Loucy (cell line): ENCODE measurements around the gene RTL10.

ENCODE experiments used
- H2AFZ ChIP-seq: fragments of 200-600 bp; sonication (generic); 2 replicates; pipeline ENCODE4 v1.6.0; 2016; ENCODE audit warnings: antibody characterized with exemption, mild to moderate bottlenecking, low read length, moderate library complexity
- H3F3A ChIP-seq: fragments of 200-600 bp; 2 replicates; pipeline ENCODE4 v1.6.0; 2016; ENCODE audit warnings: antibody characterized with exemption, low read depth, mild to moderate bottlenecking
- H3K27me3 ChIP-seq: fragments of 200-600 bp; sonication (generic); 2 replicates; pipeline ENCODE4 v1.6.1; 2014; ENCODE audit warnings: low read length, mild to moderate bottlenecking; ENCODE audit not compliant: insufficient read depth, poor library complexity, severe bottlenecking
- H3K36me3 ChIP-seq: fragments of 200-600 bp; sonication (generic); 2 replicates; pipeline ENCODE4 v1.6.1; 2016; ENCODE audit warnings: low read length; ENCODE audit not compliant: insufficient read depth
- H3K4me1 ChIP-seq: fragments of 200-600 bp; sonication (generic); 2 replicates; pipeline ENCODE4 v1.5.1; 2014; ENCODE audit warnings: low read length, mild to moderate bottlenecking; ENCODE audit not compliant: insufficient read depth, poor library complexity, severe bottlenecking
- H3K4me2 ChIP-seq: fragments of 200-600 bp; sonication (generic); 2 replicates; pipeline ENCODE4 v1.6.0; 2014; ENCODE audit warnings: antibody characterized with exemption, low read length, low read depth, mild to moderate bottlenecking; ENCODE audit not compliant: poor library complexity, severe bottlenecking
- H3K4me3 ChIP-seq: fragments of 200-600 bp; sonication (generic); 2 replicates; pipeline ENCODE4 v1.5.1; 2014; ENCODE audit warnings: low read length, mild to moderate bottlenecking, mixed read lengths; ENCODE audit not compliant: poor library complexity, severe bottlenecking
- H3K79me2 ChIP-seq: fragments of 200-600 bp; sonication (generic); 2 replicates; pipeline ENCODE4 v1.6.1; 2014; ENCODE audit warnings: low read length; ENCODE audit not compliant: insufficient read depth
- H3K9ac ChIP-seq: fragments of 200-600 bp; sonication (generic); 2 replicates; pipeline ENCODE4 v1.6.0; 2014; ENCODE audit warnings: mild to moderate bottlenecking, low read depth, low read length, moderate library complexity; ENCODE audit not compliant: poor library complexity, severe bottlenecking
- H3K9me2 ChIP-seq: fragments of 200-600 bp; sonication (generic); replicated peaks from 2 replicates; pipeline ENCODE4 v1.6.1; 2016; ENCODE audit warnings: low read depth, low read length, mixed read lengths
- H3K9me3 ChIP-seq: fragments of 200-600 bp; sonication (generic); 2 replicates; pipeline ENCODE4 v1.6.1; 2014; ENCODE audit warnings: mild to moderate bottlenecking, antibody characterized with exemption, low read length, low read depth; ENCODE audit not compliant: insufficient read depth
- H4K20me1 ChIP-seq: fragments of 200-600 bp; sonication (generic); 2 replicates; pipeline ENCODE4 v1.6.0; 2014; ENCODE audit warnings: antibody characterized with exemption, low read length, mild to moderate bottlenecking; ENCODE audit not compliant: insufficient read depth, poor library complexity, severe bottlenecking
- EZH2phosphoT487 ChIP-seq: fragments of 200-600 bp; IDR thresholded peaks from 2 replicates; pipeline ENCODE4 v1.6.1; 2018; ENCODE audit warnings: antibody characterized with exemption, mild to moderate bottlenecking, moderate library complexity, borderline replicate concordance
- TF ChIP-seq, protein P1 (sequence below): fragments of 200-600 bp; sonication (generic); conservative IDR thresholded peaks from 2 replicates; pipeline ENCODE4 v1.5.1; 2014; ENCODE audit warnings: mild to moderate bottlenecking, antibody characterized with exemption, low read length

RTL10 gene

DNA sequence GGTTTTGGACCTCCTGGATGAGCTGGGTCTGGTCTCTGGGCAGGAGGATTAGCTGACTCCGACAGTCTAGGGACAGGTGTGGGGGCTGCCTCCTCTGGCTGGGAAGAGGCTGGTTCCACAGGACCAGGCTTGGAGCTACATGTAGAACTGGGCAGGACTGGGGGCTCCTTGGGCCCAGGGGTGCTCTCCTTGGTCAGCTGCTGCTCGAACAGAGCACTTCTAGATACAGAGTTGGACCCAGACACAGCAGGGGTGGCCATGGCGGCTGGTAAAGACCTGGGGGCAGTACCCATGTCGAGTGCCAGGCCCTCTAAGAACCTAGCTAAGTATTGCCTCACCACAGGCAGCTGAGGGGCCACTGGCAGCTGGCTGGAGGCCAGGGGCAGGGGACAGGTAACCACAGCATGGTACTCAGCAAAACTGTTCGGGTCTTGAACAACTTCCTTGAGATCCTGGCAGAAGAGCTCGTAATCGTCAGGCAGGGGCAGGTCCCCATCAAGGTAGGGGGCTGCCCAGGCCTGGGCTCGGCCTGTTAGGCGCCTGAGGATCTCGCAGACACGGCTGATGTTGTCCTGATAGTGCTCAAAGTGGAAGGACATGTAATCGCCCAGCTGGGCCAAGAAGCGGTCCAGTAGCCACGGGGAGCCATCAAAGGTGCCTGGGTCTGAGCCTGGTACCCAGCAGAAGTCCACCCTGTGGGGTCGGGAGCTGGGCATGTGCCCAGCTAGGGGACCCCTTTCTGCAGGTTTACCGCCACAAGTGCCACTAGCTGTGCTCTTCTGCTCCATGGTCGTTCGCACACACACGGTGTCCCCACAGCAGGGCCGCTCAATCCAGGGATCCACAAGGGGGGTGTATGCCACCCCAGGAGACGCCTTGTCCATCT lies 3.1 kb downstream of the RTL10 start:
- H3F3A ChIP-seq: no peaks in the 10 kb centered on the region
- peaks cover 33% of the 10 kb centered on the region for H3K4me1 ChIP-seq
- no peaks in the 10 kb centered on the region for H3K9me3 ChIP-seq
- H3K4me2 ChIP-seq: peak overlapping the region; percentile 97
- TF ChIP-seq, protein P1, sequence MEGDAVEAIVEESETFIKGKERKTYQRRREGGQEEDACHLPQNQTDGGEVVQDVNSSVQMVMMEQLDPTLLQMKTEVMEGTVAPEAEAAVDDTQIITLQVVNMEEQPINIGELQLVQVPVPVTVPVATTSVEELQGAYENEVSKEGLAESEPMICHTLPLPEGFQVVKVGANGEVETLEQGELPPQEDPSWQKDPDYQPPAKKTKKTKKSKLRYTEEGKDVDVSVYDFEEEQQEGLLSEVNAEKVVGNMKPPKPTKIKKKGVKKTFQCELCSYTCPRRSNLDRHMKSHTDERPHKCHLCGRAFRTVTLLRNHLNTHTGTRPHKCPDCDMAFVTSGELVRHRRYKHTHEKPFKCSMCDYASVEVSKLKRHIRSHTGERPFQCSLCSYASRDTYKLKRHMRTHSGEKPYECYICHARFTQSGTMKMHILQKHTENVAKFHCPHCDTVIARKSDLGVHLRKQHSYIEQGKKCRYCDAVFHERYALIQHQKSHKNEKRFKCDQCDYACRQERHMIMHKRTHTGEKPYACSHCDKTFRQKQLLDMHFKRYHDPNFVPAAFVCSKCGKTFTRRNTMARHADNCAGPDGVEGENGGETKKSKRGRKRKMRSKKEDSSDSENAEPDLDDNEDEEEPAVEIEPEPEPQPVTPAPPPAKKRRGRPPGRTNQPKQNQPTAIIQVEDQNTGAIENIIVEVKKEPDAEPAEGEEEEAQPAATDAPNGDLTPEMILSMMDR: no peak
- TF ChIP-seq EZH2phosphoT487: no peak
- no peak overlapping the region for H3K4me3 ChIP-seq
- H3K79me2 ChIP-seq: peaks cover 91% of the 10 kb centered on the region
- peaks cover 44% of the 10 kb centered on the region for H4K20me1 ChIP-seq
- H3K9me2 ChIP-seq: no peaks in the 10 kb centered on the region
- peak overlapping the region; percentile 9 for H3K9ac ChIP-seq
- no peak overlapping the region for H2AFZ ChIP-seq
- H3K36me3 ChIP-seq: peaks cover 21% of the 10 kb centered on the region; the same call in 1 of the 2 replicates
- H3K27me3 ChIP-seq: peaks cover 5% of the 10 kb centered on the region

DNA sequence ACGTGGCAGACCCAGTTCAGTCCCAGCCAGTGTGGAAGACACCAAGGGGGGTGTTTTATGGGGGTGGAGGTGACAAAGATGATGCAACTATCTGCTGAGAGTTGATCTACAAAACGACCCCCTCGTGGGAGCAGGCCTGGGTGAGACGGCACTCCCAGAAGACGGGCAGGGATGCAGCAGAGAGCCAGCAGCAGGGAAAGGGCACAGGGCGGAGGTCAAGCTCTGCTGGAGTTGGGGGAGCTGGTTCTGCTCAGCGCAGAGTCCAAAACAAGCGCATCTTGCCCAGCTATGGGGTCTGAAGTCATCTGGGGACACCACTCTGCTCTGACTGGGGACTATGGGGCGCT lies 3.9 kb downstream of the RTL10 start:
- no peaks in the 10 kb centered on the region for H3K9me3 ChIP-seq
- no peak overlapping the region for H3K9ac ChIP-seq
- no peaks in the 10 kb centered on the region for H3F3A ChIP-seq
- H3K36me3 ChIP-seq: peaks cover 21% of the 10 kb centered on the region; the same call in 1 of the 2 replicates
- no peaks in the 10 kb centered on the region for H3K9me2 ChIP-seq
- peaks cover 83% of the 10 kb centered on the region for H3K79me2 ChIP-seq
- no peak overlapping the region for H3K4me3 ChIP-seq
- peak overlapping the region; percentile 97 for H3K4me2 ChIP-seq
- H2AFZ ChIP-seq: no peak overlapping the region
- no peak for TF ChIP-seq EZH2phosphoT487
- TF ChIP-seq, protein P1: no peak
- H3K4me1 ChIP-seq: peaks cover 30% of the 10 kb centered on the region
- H4K20me1 ChIP-seq: peaks cover 44% of the 10 kb centered on the region
- H3K27me3 ChIP-seq: peaks cover 5% of the 10 kb centered on the region

DNA sequence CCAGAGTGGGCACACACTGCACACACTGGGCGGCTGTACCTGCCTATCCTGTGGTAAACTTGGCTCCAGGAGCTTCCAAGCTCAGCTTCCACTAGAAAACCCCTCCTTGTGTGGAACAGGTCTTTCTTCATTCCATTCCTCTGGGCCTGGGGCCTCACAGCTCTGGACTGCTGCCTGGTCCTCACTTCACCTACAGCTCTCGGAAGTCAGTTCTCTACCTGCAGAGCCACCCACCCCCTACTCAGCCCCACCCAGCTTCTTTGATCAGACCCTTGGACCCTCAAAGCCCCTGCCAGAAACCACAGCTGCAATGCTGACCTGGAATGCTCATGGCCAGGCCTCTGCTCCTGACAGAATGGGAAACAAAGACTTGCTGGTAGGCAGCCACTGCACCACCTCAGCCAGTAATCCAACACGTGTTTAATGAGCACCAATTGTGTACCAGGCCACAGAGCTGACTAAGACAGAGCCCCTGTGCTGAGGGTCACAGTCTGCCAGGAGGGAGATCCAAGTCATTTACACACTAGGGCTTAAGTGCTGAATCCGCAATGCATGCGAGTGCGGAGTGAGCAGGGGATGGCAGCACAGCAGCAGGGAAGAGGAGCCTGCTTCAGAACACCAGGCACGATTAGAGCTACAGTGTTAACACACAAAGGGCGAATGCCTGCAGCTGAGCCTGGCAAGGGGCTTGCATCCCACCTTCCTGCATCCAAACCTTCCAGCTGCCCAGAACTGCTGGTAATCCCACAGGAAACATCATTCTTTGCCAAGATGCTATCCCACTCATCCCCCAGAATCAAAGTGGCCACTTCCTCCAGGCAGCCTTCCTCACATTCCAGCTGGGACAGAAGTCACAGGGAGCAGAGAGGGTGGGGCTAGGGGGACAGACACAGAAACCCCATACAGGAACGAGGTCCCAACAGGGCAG lies 4.6 kb downstream of the RTL10 start:
- Histone ChIP-seq H3K36me3 (peaks cover 21% of the 10 kb centered on the region; the same call in 1 of the 2 replicates), H3K4me1 (peaks cover 34% of the 10 kb centered on the region), H3K27me3 (peaks cover 5% of the 10 kb centered on the region), H3K79me2 (peaks cover 76% of the 10 kb centered on the region), H3K4me2 (peak overlapping the region; percentile 4), H3F3A (no peaks in the 10 kb centered on the region), H3K9me3 (no peaks in the 10 kb centered on the region), H2AFZ (no peak overlapping the region), H3K9me2 (no peaks in the 10 kb centered on the region), H3K4me3 (no peak overlapping the region), H4K20me1 (peaks cover 44% of the 10 kb centered on the region), H3K9ac (no peak overlapping the region)
- TF ChIP-seq, protein P1: no peak
- no peak for TF ChIP-seq EZH2phosphoT487
